Measurements from ENCODE around the gene USP19. TPM values are rescaled to one million over a fixed set of nuclear protein-coding genes. Genes with fewer than 3 reads are reported as not detected.

USP19 gene
- polyA plus RNA-seq, 3 donors from 2014 or later = 19.3 to 43.7 (median 38.3) TPM

GRCh38 chr3:49153349-49153912, 32.8 kb upstream of the USP19 start:
- H3K4me3 Mint-ChIP-seq = no peak overlapping the region
- DNase-seq = no peak
- no peaks in the 10 kb centered on the region for H3K9me3 Mint-ChIP-seq
- no peaks in the 10 kb centered on the region for H3K36me3 Mint-ChIP-seq
- no peak overlapping the region for H3K27ac Mint-ChIP-seq
- peaks cover 0 to 2% (median 0%) of the 10 kb centered on the region in 3 donors for H3K27me3 Mint-ChIP-seq (ENCODE audit: low read depth in 3 of 3)
- H3K4me1 Mint-ChIP-seq = no peaks in the 10 kb centered on the region

DNA sequence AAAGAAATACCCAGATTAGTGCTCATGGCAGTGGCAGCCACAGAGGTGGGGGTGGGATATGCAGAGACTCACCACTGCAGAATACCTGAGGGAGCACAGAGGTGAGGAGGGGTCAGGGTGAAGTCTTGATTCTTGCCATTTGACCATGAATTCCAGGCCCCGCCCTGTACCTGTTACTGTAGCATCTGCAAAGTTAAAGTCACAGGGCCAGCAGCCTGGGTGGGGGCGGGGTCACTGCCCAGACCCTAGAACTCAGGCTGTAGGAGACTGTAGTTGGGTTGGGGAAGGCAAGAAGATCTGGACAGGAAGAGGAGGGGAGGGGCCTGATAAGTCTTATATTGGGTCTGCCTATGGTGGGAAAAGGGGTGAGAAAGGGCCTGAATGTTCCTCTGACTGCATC, 31.0 kb upstream of the USP19 start:
- H3K4me1 Mint-ChIP-seq = no peaks in the 10 kb centered on the region
- H3K9me3 Mint-ChIP-seq = no peaks in the 10 kb centered on the region
- no peak for DNase-seq
- H3K36me3 Mint-ChIP-seq = no peaks in the 10 kb centered on the region
- no peak overlapping the region for H3K27ac Mint-ChIP-seq
- H3K27me3 Mint-ChIP-seq (ENCODE audit: low read depth in 3 of 3) = peaks cover 0 to 2% (median 1%) of the 10 kb centered on the region in 3 donors
- no peak overlapping the region for H3K4me3 Mint-ChIP-seq

DNA sequence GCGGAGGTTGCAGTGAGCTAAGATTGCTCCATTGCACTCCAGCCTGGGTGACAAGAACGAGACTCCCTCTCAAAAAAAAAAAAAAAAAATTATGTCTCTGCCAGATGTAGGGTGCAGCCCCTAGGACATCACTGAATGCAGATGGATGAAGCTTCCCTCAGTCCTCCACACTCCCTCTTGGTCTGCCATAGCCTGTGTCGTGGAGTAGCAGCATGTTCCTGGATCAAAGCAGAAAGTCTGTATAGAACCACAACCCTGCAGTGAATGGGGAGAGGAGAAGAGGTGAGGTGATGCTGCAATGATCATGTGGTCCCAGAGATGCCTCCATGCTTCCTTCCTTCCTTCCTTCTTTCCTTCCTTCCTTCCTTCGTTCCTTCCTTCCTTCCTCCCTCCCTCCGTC, 27.5 kb upstream of the USP19 start:
- no peaks in the 10 kb centered on the region for H3K4me1 Mint-ChIP-seq

DNA sequence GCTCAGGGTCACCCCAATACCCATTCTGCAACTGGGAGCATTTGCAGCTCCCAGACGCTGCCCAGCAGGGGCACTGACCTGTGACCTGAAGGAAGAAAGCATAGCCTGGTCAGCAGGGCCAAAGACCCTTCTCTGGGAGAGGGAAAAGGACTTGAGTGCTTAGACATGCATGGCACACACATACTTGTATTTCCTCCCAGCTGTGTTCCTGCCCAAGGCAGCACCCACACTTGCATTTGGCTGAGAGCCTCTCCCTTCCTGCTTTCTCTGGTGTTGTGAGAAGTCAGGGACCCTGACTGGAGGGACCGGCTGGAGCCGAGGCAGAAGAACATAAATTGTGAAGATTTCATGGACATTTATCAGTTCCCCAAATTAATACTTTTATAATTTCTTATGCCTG, 19.5 kb upstream of the USP19 start:
- H3K4me1 Mint-ChIP-seq = no peaks in the 10 kb centered on the region
- H3K27ac Mint-ChIP-seq = no peak overlapping the region
- peaks cover 2 to 5% (median 4%) of the 10 kb centered on the region in 6 donors for H3K9me3 Mint-ChIP-seq
- no peaks in the 10 kb centered on the region for H3K36me3 Mint-ChIP-seq
- no peak overlapping the region for H3K4me3 Mint-ChIP-seq
- peaks cover 1 to 8% (median 3%) of the 10 kb centered on the region in 3 donors for H3K27me3 Mint-ChIP-seq (ENCODE audit: low read depth in 3 of 3)
- DNase-seq = no peak

More for the DNA sequence above, 27.5 kb upstream of the USP19 start:
- Mint-ChIP-seq H3K9me3 (no peaks in the 10 kb centered on the region), H3K27ac (peak overlapping the region in 1 of 6 donors; percentile 37), H3K36me3 (no peaks in the 10 kb centered on the region), H3K27me3 (ENCODE audit: low read depth in 3 of 3) (peaks cover 0 to 2% (median 1%) of the 10 kb centered on the region in 3 donors), H3K4me3 (no peak overlapping the region)
- no peak for DNase-seq

GRCh38 chr3:49135499-49135898, 14.9 kb upstream of the USP19 start:
- no peak overlapping the region for H3K4me3 Mint-ChIP-seq
- no peak for DNase-seq
- H3K27me3 Mint-ChIP-seq (ENCODE audit: low read depth in 3 of 3) = peaks cover 1 to 15% (median 7%) of the 10 kb centered on the region in 3 donors
- no peaks in the 10 kb centered on the region for H3K36me3 Mint-ChIP-seq
- peaks cover 0 to 1% (median 0%) of the 10 kb centered on the region in 6 donors for H3K9me3 Mint-ChIP-seq
- H3K4me1 Mint-ChIP-seq = no peaks in the 10 kb centered on the region
- H3K27ac Mint-ChIP-seq = no peak overlapping the region

GRCh38 chr3:49134471-49135265, 14.0 kb upstream of the USP19 start:
- no peak for DNase-seq
- no peaks in the 10 kb centered on the region for H3K4me1 Mint-ChIP-seq
- H3K9me3 Mint-ChIP-seq = peaks cover 0 to 1% (median 0%) of the 10 kb centered on the region in 6 donors
- no peak overlapping the region for H3K4me3 Mint-ChIP-seq
- H3K27ac Mint-ChIP-seq = no peak overlapping the region
- H3K36me3 Mint-ChIP-seq = no peaks in the 10 kb centered on the region
- peaks cover 1 to 12% (median 4%) of the 10 kb centered on the region in 3 donors for H3K27me3 Mint-ChIP-seq (ENCODE audit: low read depth in 3 of 3)

- Mint-ChIP-seq H3K27me3 (ENCODE audit: low read depth in 3 of 3) (peaks cover 1 to 12% (median 4%) of the 10 kb centered on the region in 3 donors), H3K36me3 (no peaks in the 10 kb centered on the region), H3K9me3 (peaks cover 0 to 1% (median 0%) of the 10 kb centered on the region in 6 donors), H3K27ac (no peak overlapping the region), H3K4me3 (no peak overlapping the region), H3K4me1 (no peaks in the 10 kb centered on the region)
- no peak for DNase-seq
These were observed 12.8 kb upstream of the USP19 start for GRCh38 chr3:49133226-49133951.

DNA sequence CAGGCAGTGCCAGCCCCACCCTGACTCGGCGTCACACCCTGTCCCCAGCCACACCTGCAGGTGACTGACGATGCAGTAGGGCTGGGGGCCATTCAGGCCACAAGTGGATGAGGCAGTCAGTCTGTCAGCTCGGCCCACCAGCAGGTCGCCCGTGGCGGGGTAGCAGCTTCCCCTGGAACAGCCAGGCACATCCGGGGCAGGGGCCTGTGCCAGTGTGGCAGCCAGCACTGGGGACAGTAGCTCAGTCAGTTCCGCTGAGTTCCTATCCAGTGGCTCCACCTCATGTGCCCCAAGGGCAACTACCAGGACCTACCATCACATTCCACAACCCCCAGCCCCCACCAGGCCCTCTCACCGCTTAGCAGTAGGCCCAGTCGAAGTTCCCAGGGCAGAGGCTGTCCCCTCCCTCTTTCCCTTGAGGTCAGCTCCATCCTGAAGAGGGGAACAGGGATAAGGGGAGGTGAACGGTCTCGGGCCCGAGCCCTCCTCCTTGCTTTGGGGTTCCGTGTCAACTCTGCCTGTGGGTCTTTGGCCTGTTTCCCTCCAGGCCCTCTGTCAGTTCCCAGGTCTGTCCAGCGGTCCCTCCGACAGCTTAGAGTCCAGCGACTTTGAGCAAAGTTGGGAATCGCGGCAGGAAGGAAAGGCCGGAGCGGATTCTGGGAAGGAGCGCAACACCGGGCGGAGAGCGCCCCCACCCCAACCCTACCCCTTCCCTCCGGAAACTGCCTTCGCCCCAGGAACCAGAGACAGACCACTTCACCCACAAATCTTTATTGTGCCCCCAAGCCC, 12.0 kb upstream of the USP19 start, which contains the start of gene LAMB2:
TSS of gene LAMB2 (minus strand) at position 614 of the 789 bp plus-strand sequence. CDS start at position 431, 183 bp downstream.
- peaks cover 0 to 1% (median 0%) of the 10 kb centered on the region in 6 donors for H3K9me3 Mint-ChIP-seq
- DNase-seq = no peak
- no peaks in the 10 kb centered on the region for H3K4me1 Mint-ChIP-seq
- no peaks in the 10 kb centered on the region for H3K36me3 Mint-ChIP-seq
- no peak within 1 kb of the TSS for H3K4me3 Mint-ChIP-seq
- H3K27ac Mint-ChIP-seq = no peak within 1 kb of the TSS
- peaks cover 1 to 9% (median 4%) of the 10 kb centered on the region in 3 donors for H3K27me3 Mint-ChIP-seq (ENCODE audit: low read depth in 3 of 3)

DNA sequence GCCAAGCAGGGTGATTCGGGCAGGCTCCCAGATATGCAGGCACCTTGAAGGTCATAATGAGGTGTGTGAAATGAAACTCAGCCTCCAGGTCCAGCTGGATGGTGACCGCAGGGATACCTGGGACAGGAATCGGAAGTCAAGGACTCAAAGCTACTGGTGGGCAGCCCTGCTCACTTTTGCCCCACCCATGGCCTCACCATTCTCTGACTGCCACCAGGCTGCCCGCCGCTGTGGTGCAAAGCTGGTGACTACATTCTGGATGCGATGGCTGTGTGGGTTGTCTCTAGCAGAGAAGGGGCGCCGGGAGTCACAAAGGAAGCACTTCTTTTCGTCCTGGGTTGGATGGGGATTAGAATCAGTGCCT, 11.4 kb upstream of the USP19 start:
- DNase-seq = no peak
- H3K27me3 Mint-ChIP-seq (ENCODE audit: low read depth in 3 of 3) = peaks cover 1 to 9% (median 7%) of the 10 kb centered on the region in 3 donors
- peaks cover 0 to 1% (median 0%) of the 10 kb centered on the region in 6 donors for H3K9me3 Mint-ChIP-seq
- H3K4me1 Mint-ChIP-seq = no peaks in the 10 kb centered on the region
- no peak overlapping the region for H3K27ac Mint-ChIP-seq
- no peaks in the 10 kb centered on the region for H3K36me3 Mint-ChIP-seq
- no peak overlapping the region for H3K4me3 Mint-ChIP-seq

- peaks cover 0 to 1% (median 0%) of the 10 kb centered on the region in 6 donors for H3K9me3 Mint-ChIP-seq
- H3K27me3 Mint-ChIP-seq (ENCODE audit: low read depth in 3 of 3) = peaks cover 1 to 11% (median 7%) of the 10 kb centered on the region in 3 donors
- H3K27ac Mint-ChIP-seq = no peak overlapping the region
- no peak overlapping the region for H3K4me3 Mint-ChIP-seq
- H3K4me1 Mint-ChIP-seq = no peaks in the 10 kb centered on the region
- no peaks in the 10 kb centered on the region for H3K36me3 Mint-ChIP-seq
- DNase-seq = no peak
These were observed 11.0 kb upstream of the USP19 start for GRCh38 chr3:49131576-49131975.

DNA sequence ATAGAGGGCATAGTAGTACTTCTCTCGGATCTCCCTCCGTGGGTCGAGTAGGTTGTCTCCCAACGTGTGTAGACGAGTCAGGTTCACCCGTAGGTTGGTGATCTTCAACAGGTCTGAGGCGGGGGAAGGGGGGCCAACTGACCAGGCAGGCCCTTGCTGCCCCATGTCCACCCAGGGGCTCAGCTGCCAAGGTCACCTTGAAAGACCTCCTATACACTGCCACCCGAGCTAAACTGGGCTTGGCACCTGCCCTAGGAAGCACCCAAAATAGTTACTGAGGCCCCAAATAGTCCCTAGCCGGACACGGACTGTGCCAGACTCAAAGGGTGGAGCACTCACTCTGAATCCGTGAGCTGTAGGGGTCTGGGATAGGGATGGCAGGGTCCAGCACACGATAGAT, 10.4 kb upstream of the USP19 start:
- H3K4me1 Mint-ChIP-seq = no peaks in the 10 kb centered on the region

GRCh38 chr3:49124991-49125670, 4.5 kb upstream of the USP19 start:
- H3K27me3 Mint-ChIP-seq (ENCODE audit: low read depth in 3 of 3) = peaks cover 3 to 8% (median 5%) of the 10 kb centered on the region in 3 donors
- H3K4me3 Mint-ChIP-seq = no peak overlapping the region
- H3K36me3 Mint-ChIP-seq = no peaks in the 10 kb centered on the region
- no peaks in the 10 kb centered on the region for H3K9me3 Mint-ChIP-seq
- peak overlapping the region in 2 of 6 donors; percentile 17 to 29 for H3K27ac Mint-ChIP-seq
- DNase-seq = no peak
- peaks cover 4 to 9% of the 10 kb centered on the region in 2 donors for H3K4me1 Mint-ChIP-seq

More for the DNA sequence above, 10.4 kb upstream of the USP19 start:
- Mint-ChIP-seq H3K9me3 (peaks cover 0 to 1% (median 0%) of the 10 kb centered on the region in 6 donors), H3K27ac (no peak overlapping the region), H3K4me3 (no peak overlapping the region), H3K27me3 (ENCODE audit: low read depth in 3 of 3) (peaks cover 1 to 11% (median 7%) of the 10 kb centered on the region in 3 donors), H3K36me3 (no peaks in the 10 kb centered on the region)
- DNase-seq = no peak

GRCh38 chr3:49124203-49124602, 3.6 kb upstream of the USP19 start:
- DNase-seq = no peak
- H3K36me3 Mint-ChIP-seq = no peaks in the 10 kb centered on the region
- peaks cover 12 to 18% of the 10 kb centered on the region in 2 donors for H3K4me1 Mint-ChIP-seq
- no peaks in the 10 kb centered on the region for H3K9me3 Mint-ChIP-seq
- no peak overlapping the region for H3K4me3 Mint-ChIP-seq
- H3K27ac Mint-ChIP-seq = no peak overlapping the region
- peaks cover 5 to 8% (median 7%) of the 10 kb centered on the region in 3 donors for H3K27me3 Mint-ChIP-seq (ENCODE audit: low read depth in 3 of 3)
